BLaER1 treated with 17β-estradiol and CSF1 and Interleukin-3, amounts not matched to agents 10 nM and 100 nM (cell line): ENCODE measurements around the gene USP34.

ENCODE experiments used
- H3K27ac ChIP-seq, 11 experiments: shearing (Covaris generic); formaldehyde crosslinking; 2 replicates each; pipeline ENCODE4 v1.8.1; 2022
- H3K27me3 ChIP-seq, 11 experiments: shearing (Covaris generic); formaldehyde crosslinking; 2 replicates each; pipeline ENCODE4 v1.8.1; 2022
- H3K36me3 ChIP-seq, 11 experiments: shearing (Covaris generic); formaldehyde crosslinking; 2 replicates each; pipeline ENCODE4 v1.8.1; 2022
- H3K4me1 ChIP-seq, 10 experiments: shearing (Covaris generic); formaldehyde crosslinking; 2 replicates each; pipeline ENCODE4 v1.8.1; 2022
- H3K4me2 ChIP-seq, 11 experiments: shearing (Covaris generic); formaldehyde crosslinking; 2 replicates each; pipeline ENCODE4 v1.8.1; 2022
- H3K4me3 ChIP-seq, 10 experiments: shearing (Covaris generic); formaldehyde crosslinking; 2 replicates each; pipeline ENCODE4 v1.8.1; 2022
- H3K9ac ChIP-seq, 11 experiments: shearing (Covaris generic); formaldehyde crosslinking; 2 replicates each; pipeline ENCODE4 v1.8.1; 2022
- H3K9me3 ChIP-seq, 11 experiments: shearing (Covaris generic); formaldehyde crosslinking; replicated peaks in 1 of 11; 2 replicates each; pipeline ENCODE4 v1.8.1; 2022
- H4K20me1 ChIP-seq, 11 experiments: shearing (Covaris generic); formaldehyde crosslinking; 2 replicates each; pipeline ENCODE4 v1.8.1; 2022
- Cebpa-rat ChIP-seq, 11 experiments: shearing (Covaris generic); IDR thresholded peaks; 2 replicates each; pipeline ENCODE4 v1.8.1; 2022

Gene USP34

DNA sequence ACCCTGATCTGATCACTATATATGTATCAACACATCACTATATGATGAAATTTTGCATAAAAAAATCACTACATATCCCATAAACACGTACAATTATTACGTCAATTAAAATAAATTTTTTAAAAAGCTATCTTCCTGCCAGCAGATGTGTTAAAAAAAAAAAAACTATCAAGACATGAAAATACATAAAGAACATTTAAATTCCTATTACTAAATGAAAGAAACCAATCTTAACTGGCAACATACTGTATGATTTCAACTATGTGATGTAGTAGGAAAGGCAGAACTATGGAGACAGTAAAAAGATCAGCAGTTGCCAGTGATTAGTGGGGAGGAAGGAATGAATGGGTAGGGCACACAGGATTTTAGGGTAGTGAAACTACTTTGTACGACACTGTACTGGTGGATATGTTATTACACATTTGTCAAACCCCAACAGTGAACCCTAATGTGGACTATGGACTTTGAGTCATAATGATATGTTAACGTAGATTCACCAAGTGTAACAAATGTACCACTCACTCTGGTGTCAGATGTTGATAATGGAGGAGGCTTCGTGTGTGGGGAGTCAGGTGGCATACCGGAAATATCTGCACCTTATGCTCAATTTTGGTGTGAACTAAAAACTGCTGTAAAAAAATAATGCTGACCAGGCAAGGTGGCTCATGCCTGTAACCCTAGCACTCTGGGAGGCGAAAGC is 27.4 kb downstream of the USP34 start:
- Histone ChIP-seq H3K27ac (peak overlapping the region in 4 of 11 experiments; percentile 5 to 46 (median 20); a peak in 5 of 22 replicates), H3K36me3 (peaks cover 9 to 62% (median 41%) of the 10 kb centered on the region in 11 experiments; a peak in 18 of 22 replicates), H4K20me1 (peaks cover 69 to 100% (median 98%) of the 10 kb centered on the region in 11 experiments), H3K4me1 (peaks cover 42 to 73% (median 64%) of the 10 kb centered on the region in 10 experiments), H3K4me3 (no peak overlapping the region), H3K9me3 (peaks cover 0 to 43% (median 27%) of the 10 kb centered on the region in 11 experiments; a peak in 19 of 22 replicates), H3K27me3 (no peaks in the 10 kb centered on the region), H3K9ac (no peak overlapping the region), H3K4me2 (peak overlapping the region in 6 of 11 experiments; percentile 9 to 82 (median 54); a peak in 11 of 22 replicates)
- TF ChIP-seq Cebpa-rat (IDR thresholded peaks at IDR 0.05) = no peak

DNA sequence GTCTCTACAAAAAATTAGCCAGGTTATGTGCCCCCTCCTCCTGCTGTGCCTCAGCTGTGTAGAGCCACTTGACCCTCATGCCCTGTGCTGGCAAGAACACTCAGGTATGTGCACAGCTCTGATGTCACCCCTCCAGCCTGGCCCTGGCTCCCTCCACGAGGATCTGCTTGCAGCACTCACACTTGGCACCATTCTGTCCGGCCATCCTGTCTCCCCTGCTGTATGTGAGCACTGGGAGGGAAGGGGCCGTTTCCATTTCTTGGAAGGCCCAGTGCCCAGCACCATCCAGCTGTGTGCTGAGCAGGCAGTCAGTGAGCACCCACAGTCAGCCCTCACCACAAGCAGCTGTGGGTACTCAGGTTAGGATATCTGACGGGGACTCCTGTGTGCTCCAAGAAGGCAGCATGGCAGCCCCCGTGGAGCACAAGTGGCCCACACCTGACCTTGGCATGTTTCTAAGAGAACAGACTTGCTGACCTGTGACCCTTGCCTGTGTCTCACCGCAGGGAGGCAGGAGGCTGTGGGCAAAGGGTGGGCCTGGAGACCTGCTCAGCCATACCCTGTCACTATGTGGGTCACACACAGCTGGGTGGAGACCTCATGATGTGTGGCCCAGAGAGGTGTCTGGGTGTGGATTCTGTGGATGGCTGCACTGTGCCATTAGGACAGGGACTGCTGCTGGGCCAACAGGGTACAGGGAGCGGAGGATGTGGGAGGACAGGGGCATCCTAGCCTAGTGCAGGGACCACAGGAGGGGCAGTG is 31.5 kb downstream of the USP34 start:
- Histone ChIP-seq H4K20me1 (peaks cover 67 to 100% (median 96%) of the 10 kb centered on the region in 11 experiments), H3K36me3 (peaks cover 7 to 68% (median 35%) of the 10 kb centered on the region in 11 experiments; a peak in 18 of 22 replicates), H3K4me2 (peak overlapping the region; percentile 5 to 63 (median 39); a peak in 14 of 22 replicates), H3K4me3 (no peak overlapping the region), H3K4me1 (peaks cover 30 to 92% (median 56%) of the 10 kb centered on the region in 10 experiments), H3K27me3 (no peaks in the 10 kb centered on the region), H3K9ac (no peak overlapping the region), H3K27ac (peak overlapping the region in 6 of 11 experiments; percentile 9 to 50 (median 28); a peak in 8 of 22 replicates), H3K9me3 (peaks cover 5 to 67% (median 48%) of the 10 kb centered on the region in 11 experiments; a peak in 21 of 22 replicates)
- no peak for TF ChIP-seq Cebpa-rat (IDR thresholded peaks at IDR 0.05)

DNA sequence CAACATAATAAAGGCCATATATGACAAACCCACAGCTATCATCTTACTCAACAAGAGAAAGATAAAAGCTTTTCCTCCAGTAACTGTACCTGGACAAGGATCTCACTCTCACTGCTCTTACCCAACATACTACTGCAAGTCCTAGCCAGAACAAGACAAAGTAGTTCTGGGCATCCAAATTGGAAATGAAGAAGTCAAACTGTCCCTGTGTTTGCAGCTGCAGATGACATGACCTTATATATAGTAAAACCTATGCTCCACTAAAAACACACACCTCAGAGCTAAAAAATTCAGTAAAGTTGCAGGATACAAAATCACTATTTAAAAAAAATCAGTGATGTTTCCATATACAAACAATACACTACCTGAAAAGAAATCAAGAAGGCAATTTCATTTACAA is 32.2 kb downstream of the USP34 start:
- Histone ChIP-seq H3K36me3 (peaks cover 7 to 60% (median 32%) of the 10 kb centered on the region in 11 experiments; a peak in 18 of 22 replicates), H3K4me2 (peak overlapping the region in 2 of 11 experiments; percentile 39 to 47; a peak in 2 of 22 replicates), H3K4me1 (peaks cover 34 to 92% (median 54%) of the 10 kb centered on the region in 10 experiments), H3K9me3 (peaks cover 5 to 62% (median 48%) of the 10 kb centered on the region in 11 experiments; a peak in 21 of 22 replicates), H3K9ac (no peak overlapping the region), H3K27me3 (no peaks in the 10 kb centered on the region), H4K20me1 (peaks cover 71 to 100% (median 96%) of the 10 kb centered on the region in 11 experiments), H3K27ac (peak overlapping the region in 2 of 11 experiments; percentile 10 to 30; a peak in 1 of 22 replicates), H3K4me3 (no peak overlapping the region)
- TF ChIP-seq Cebpa-rat (IDR thresholded peaks at IDR 0.05) = no peak

DNA sequence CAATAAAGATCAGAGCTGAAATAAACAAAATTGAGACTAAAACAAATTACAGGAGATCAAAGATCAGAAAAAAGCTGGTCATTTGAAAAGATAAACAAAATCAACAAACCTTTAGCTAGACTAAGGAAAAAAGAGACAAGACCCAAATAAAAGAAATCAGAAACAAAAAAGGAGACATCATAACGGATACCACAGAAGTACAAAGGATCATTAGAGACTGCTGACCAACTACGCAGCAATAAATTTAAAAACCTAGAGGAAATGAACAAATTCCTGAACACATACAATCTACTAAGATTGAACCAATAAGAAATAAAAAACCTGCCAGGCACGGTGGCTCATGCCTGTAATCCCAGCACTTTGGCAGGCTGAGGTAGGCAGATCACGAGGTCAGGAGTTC is 33.7 kb downstream of the USP34 start:
- H3K36me3 ChIP-seq = peaks cover 7 to 63% (median 40%) of the 10 kb centered on the region in 11 experiments; a peak in 19 of 22 replicates
- peaks cover 74 to 100% (median 96%) of the 10 kb centered on the region in 11 experiments for H4K20me1 ChIP-seq
- no peak for TF ChIP-seq Cebpa-rat (IDR thresholded peaks at IDR 0.05)
- H3K9ac ChIP-seq = no peak overlapping the region
- H3K27ac ChIP-seq = no peak overlapping the region
- H3K4me3 ChIP-seq = no peak overlapping the region
- H3K4me2 ChIP-seq = peak overlapping the region in 1 of 11 experiments; percentile 49; a peak in 1 of 22 replicates
- peaks cover 5 to 61% (median 48%) of the 10 kb centered on the region in 11 experiments; a peak in 21 of 22 replicates for H3K9me3 ChIP-seq
- no peaks in the 10 kb centered on the region for H3K27me3 ChIP-seq
- H3K4me1 ChIP-seq = peaks cover 20 to 83% (median 44%) of the 10 kb centered on the region in 10 experiments

DNA sequence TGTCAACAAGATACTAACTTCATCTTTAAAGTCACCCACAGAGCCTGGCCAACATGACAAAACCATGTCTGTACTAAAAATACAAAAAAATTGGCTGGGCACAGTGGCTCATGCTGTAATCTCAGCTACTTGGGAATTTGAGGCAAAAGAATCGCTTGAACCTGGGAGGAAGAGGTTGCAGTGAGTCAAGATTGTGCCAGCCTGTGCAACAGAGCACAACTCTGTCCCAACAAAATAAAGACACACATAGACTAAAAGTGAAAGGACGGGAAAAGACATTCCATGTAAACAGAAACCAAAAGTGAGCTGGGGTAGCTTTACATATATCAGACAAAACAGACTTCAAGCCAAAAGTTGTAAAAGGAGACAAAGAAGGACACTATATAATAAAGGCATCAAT is 34.8 kb downstream of the USP34 start:
- Histone ChIP-seq H3K9ac (no peak overlapping the region), H4K20me1 (peaks cover 75 to 100% (median 96%) of the 10 kb centered on the region in 11 experiments), H3K27me3 (no peaks in the 10 kb centered on the region), H3K9me3 (peaks cover 5 to 66% (median 49%) of the 10 kb centered on the region in 11 experiments; a peak in 21 of 22 replicates), H3K4me3 (no peak overlapping the region), H3K36me3 (peaks cover 13 to 74% (median 46%) of the 10 kb centered on the region in 11 experiments; a peak in 19 of 22 replicates), H3K27ac (peak overlapping the region in 2 of 11 experiments; percentile 8 to 33; a peak in 4 of 22 replicates), H3K4me1 (peaks cover 10 to 72% (median 34%) of the 10 kb centered on the region in 10 experiments; a peak in 19 of 20 replicates), H3K4me2 (peak overlapping the region in 7 of 11 experiments; percentile 16 to 61 (median 27); a peak in 12 of 22 replicates)
- TF ChIP-seq Cebpa-rat (IDR thresholded peaks at IDR 0.05) = no peak

DNA sequence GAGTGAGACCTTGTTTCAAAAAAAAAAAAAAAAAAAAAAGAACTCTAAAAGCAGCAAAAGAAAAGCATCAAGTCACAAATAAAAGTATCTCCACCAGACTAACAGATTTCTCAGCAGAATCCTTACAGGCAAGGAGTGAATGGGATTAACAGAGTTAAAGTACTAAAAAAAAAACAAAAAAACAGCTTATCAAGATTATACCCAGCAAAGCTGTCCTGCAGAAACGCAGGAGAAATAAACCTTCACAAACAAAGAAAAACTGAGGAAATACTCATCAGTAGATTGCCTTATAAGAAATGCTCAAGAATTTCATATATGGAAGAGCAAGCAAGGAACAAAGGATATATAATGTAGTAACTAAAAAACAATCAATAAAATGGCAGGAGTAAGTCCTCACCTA is 35.6 kb downstream of the USP34 start:
- Histone ChIP-seq H3K27ac (peak overlapping the region in 4 of 11 experiments; percentile 3 to 41 (median 11); a peak in 2 of 22 replicates), H3K9ac (no peak overlapping the region), H3K4me2 (peak overlapping the region in 4 of 11 experiments; percentile 37 to 77 (median 50); a peak in 6 of 22 replicates), H3K9me3 (peaks cover 5 to 70% (median 49%) of the 10 kb centered on the region in 11 experiments; a peak in 21 of 22 replicates), H3K4me3 (no peak overlapping the region), H4K20me1 (peaks cover 73 to 100% (median 96%) of the 10 kb centered on the region in 11 experiments), H3K27me3 (no peaks in the 10 kb centered on the region), H3K4me1 (peaks cover 7 to 65% (median 28%) of the 10 kb centered on the region in 10 experiments; a peak in 19 of 20 replicates), H3K36me3 (peaks cover 13 to 71% (median 49%) of the 10 kb centered on the region in 11 experiments; a peak in 19 of 22 replicates)
- no peak for TF ChIP-seq Cebpa-rat (IDR thresholded peaks at IDR 0.05)

DNA sequence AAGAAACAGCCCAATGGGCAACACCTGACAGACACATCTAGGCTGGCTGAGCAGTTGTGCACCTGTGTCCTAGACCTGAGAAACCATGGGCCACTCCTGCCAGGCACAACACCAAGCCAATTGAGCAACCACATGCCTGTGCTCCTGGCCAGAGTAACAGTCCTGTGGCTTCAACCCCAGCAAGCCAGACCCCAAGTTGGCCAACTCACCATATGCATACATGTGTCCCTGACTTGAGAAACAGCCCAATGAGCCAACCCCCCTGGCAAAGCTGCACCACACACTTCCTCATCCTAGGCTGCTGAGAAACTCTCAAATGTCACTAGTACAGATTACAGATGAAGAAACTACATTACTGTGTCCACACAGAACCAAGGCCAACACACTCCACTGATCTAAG is 36.6 kb downstream of the USP34 start:
- H3K27ac ChIP-seq = peak overlapping the region in 6 of 11 experiments; percentile 20 to 67 (median 30); a peak in 9 of 22 replicates
- peaks cover 0 to 55% (median 19%) of the 10 kb centered on the region in 10 experiments; a peak in 16 of 20 replicates for H3K4me1 ChIP-seq
- peaks cover 71 to 100% (median 96%) of the 10 kb centered on the region in 11 experiments for H4K20me1 ChIP-seq
- H3K36me3 ChIP-seq = peaks cover 6 to 63% (median 43%) of the 10 kb centered on the region in 11 experiments; a peak in 18 of 22 replicates
- H3K9ac ChIP-seq = no peak overlapping the region; a peak in 1 of 22 replicates
- TF ChIP-seq Cebpa-rat (IDR thresholded peaks at IDR 0.05) = peak in 1 of 11 experiments; percentile 9; a peak in 2 of 22 replicates
- peak overlapping the region in 9 of 11 experiments; percentile 5 to 77 (median 39); a peak in 16 of 22 replicates for H3K4me2 ChIP-seq
- no peak overlapping the region for H3K4me3 ChIP-seq
- H3K27me3 ChIP-seq = no peaks in the 10 kb centered on the region
- H3K9me3 ChIP-seq = peaks cover 5 to 60% (median 40%) of the 10 kb centered on the region in 11 experiments; a peak in 21 of 22 replicates

DNA sequence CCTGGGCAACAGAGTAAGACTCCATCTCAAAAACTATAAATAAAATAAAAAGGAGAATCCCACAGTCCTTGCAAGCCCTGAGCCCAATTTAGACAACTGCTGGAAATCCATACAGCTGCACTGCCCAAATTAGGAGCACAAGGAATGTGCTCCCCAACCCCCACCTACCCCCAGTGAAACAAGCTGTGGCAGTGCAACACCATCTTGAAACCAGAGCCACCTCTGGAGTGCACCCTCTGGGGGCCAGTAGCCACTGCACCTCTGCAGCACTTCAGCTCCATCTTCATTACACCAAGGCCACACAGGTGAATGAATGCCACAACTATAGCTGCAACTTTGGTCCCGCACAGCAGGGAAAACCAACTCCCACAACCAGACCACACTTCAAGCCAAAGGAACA is 37.3 kb downstream of the USP34 start:
- H3K4me2 ChIP-seq = peak overlapping the region in 7 of 11 experiments; percentile 5 to 77 (median 39); a peak in 8 of 22 replicates
- H3K9me3 ChIP-seq = peaks cover 5 to 53% (median 33%) of the 10 kb centered on the region in 11 experiments; a peak in 21 of 22 replicates
- no peak overlapping the region for H3K9ac ChIP-seq
- H3K4me3 ChIP-seq = no peak overlapping the region
- H3K27me3 ChIP-seq = no peaks in the 10 kb centered on the region
- H3K4me1 ChIP-seq = peaks cover 0 to 48% (median 16%) of the 10 kb centered on the region in 10 experiments; a peak in 16 of 20 replicates
- TF ChIP-seq Cebpa-rat (IDR thresholded peaks at IDR 0.05) = no peak
- H3K27ac ChIP-seq = peak overlapping the region in 4 of 11 experiments; percentile 20 to 67 (median 44); a peak in 6 of 22 replicates
- peaks cover 4 to 56% (median 38%) of the 10 kb centered on the region in 11 experiments; a peak in 17 of 22 replicates for H3K36me3 ChIP-seq
- H4K20me1 ChIP-seq = peaks cover 73 to 100% (median 96%) of the 10 kb centered on the region in 11 experiments
